Mucosa of descending colon (tissue), 3 donors: ENCODE results near the gene NUMB. TPM values are rescaled to one million over a fixed set of nuclear protein-coding genes. Genes with fewer than 3 reads are reported as not detected.
"Not testable (repeated sequence)": the region's sequence is repeated elsewhere in the genome, so short reads cannot be mapped to it uniquely, and the experiment has no call there.

Source experiments
- ATAC-seq: fragments of 200-7000 bp; cut with Tn5 transposase; one replicate; pipeline ENCODE4 v1.9.1; 2020; ENCODE audit warnings: mild to moderate bottlenecking, moderate library complexity
- DNase-seq, 3 donors: peaks; one replicate each; pipeline ENCODE4 v3.0.0-alpha.2; 2020
- H3K36me3 ChIP-seq: fragments of 200-600 bp; one replicate; pipeline ENCODE4 v1.8.0; 2021; ENCODE audit warnings: low read depth, mild to moderate bottlenecking
- H3K4me1 ChIP-seq: fragments of 200-600 bp; one replicate; pipeline ENCODE4 v1.8.0; 2021; ENCODE audit warnings: low read depth, mild to moderate bottlenecking
- H3K4me3 ChIP-seq: fragments of 200-600 bp; one replicate; pipeline ENCODE4 v1.8.0; 2021; ENCODE audit warnings: mild to moderate bottlenecking
- H3K9me3 ChIP-seq: fragments of 200-600 bp; one replicate; pipeline ENCODE4 v1.8.0; 2021; ENCODE audit warnings: mild to moderate bottlenecking
- intact Hi-C, 2 donors: fragments of 100-400 bp; cut with DNase I in 1 of 2; cut with micrococcal nuclease in 1 of 2; formaldehyde crosslinking; loops; one replicate each; pipeline versions ENCODE4 v1.11.0 to v1.11.1; 2022; cut with DNase I, micrococcal nuclease
- total RNA-seq, 3 donors: library from RNA; stranded (reverse); fragmentation: NEBNext Ultra II Directional in 2 of 3; extraction: Animal tissue kit (Norgen Biotek cat#: 25700) in 2 of 3; gene quantifications; one replicate each; pipeline versions ENCODE4 v1.2.1 to v1.2.4, GENCODE V29; 2021 to 2023
- TF ChIP-seq, protein P1 (sequence below): fragments of 200-600 bp; IDR thresholded peaks from one replicate; pipeline ENCODE4 v1.8.0; 2022; ENCODE audit warnings: antibody characterized with exemption, mild to moderate bottlenecking
- donor health status: DM: no; HTN: no; CAD: no; lungs with moderate emphysema.
- donor health status: DM: no; HTN: no; CAD: no.
- donor health status: DM: no; HTN: yes; CAD: no.

The NUMB gene
- total RNA-seq, 3 donors from 2014 or later: 98.5 to 115 (median 112) TPM

GRCh38 chr14:73368616-73369015 lies 89.7 kb downstream of the NUMB start:
- Histone ChIP-seq H3K4me1 (no peaks in the 10 kb centered on the region), H3K4me3 (no peak overlapping the region), H3K36me3 (no peaks in the 10 kb centered on the region), H3K9me3 (no peaks in the 10 kb centered on the region)
- ATAC-seq (no peak), DNase-seq (no peak)
- intact Hi-C loops: no loop called here
- TF ChIP-seq, protein P1, sequence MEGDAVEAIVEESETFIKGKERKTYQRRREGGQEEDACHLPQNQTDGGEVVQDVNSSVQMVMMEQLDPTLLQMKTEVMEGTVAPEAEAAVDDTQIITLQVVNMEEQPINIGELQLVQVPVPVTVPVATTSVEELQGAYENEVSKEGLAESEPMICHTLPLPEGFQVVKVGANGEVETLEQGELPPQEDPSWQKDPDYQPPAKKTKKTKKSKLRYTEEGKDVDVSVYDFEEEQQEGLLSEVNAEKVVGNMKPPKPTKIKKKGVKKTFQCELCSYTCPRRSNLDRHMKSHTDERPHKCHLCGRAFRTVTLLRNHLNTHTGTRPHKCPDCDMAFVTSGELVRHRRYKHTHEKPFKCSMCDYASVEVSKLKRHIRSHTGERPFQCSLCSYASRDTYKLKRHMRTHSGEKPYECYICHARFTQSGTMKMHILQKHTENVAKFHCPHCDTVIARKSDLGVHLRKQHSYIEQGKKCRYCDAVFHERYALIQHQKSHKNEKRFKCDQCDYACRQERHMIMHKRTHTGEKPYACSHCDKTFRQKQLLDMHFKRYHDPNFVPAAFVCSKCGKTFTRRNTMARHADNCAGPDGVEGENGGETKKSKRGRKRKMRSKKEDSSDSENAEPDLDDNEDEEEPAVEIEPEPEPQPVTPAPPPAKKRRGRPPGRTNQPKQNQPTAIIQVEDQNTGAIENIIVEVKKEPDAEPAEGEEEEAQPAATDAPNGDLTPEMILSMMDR: no peak

DNA sequence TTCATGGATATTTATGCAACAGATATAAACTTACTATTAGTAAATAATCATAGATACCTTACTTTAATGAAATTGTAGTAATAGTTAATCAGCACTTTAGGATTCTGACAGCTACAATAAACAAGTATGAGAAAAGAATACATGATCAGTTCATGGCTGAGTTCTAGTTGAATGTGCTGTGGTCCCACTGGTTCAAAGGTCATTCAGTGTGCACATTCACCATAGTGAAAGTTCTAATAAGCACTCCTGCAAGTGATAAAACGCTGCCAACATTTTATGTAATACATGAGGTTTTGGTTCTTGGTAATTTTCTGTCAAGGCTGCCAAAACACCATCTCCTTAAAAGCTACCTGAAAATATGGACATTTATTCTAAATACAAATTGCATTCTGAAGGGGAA lies 92.6 kb downstream of the NUMB start:
- Histone ChIP-seq H3K4me3 (no peak overlapping the region), H3K9me3 (no peaks in the 10 kb centered on the region), H3K4me1 (no peaks in the 10 kb centered on the region), H3K36me3 (no peaks in the 10 kb centered on the region)
- intact Hi-C loops: no loop called here
- DNase-seq (no peak), ATAC-seq (no peak)
- TF ChIP-seq, protein P1: no peak

DNA sequence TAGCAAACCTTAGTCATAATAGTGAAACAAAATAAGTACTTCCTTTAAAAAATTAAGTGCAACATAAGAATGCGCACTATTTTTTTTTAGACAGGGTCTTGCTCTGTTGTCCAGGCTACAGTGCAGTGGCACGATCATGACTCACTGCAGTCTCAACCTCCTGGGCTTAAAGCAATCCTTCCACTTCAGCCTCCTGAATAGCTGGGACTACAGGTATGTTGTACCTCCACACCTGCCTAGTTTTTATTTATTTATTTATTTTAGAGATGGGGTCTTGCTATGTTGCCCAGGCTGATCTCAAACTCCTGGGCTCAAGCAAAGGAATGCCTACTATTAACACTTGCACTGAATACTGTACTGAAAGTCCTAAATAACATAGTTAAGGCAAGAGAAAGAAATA lies 93.8 kb downstream of the NUMB start:
- H3K4me3 ChIP-seq: no peak overlapping the region
- H3K36me3 ChIP-seq: no peaks in the 10 kb centered on the region
- intact Hi-C loops: no loop called here
- TF ChIP-seq, protein P1: no peak
- no peak for ATAC-seq
- no peaks in the 10 kb centered on the region for H3K9me3 ChIP-seq
- no peak for DNase-seq
- H3K4me1 ChIP-seq: no peaks in the 10 kb centered on the region

DNA sequence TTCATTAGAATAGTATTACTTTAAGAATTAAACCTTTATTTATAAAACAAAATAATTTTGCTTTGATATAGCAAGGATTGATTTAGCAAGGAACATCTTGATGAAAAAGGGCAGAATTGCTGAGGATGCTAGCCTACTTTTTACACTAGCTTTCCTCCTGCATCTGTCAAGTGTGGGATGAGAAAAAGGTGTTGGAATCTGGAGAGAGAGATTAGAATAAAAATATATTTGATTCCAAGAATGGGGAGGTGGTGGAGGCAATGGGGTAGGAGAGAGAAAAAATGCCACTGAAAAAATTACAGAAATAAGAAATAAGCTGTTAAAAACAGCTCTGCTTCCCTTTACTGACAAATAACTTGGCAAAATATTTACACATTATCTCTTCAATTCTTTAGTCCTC lies 98.9 kb downstream of the NUMB start:
- Histone ChIP-seq H3K9me3 (no peaks in the 10 kb centered on the region), H3K36me3 (peaks cover 3% of the 10 kb centered on the region), H3K4me1 (no peaks in the 10 kb centered on the region), H3K4me3 (no peak overlapping the region)
- DNase-seq (no peak), ATAC-seq (no peak)
- intact Hi-C loops: no loop called here
- TF ChIP-seq, protein P1: no peak

- Histone ChIP-seq H3K36me3 (peaks cover 3% of the 10 kb centered on the region), H3K4me1 (no peaks in the 10 kb centered on the region), H3K9me3 (no peaks in the 10 kb centered on the region), H3K4me3 (no peak overlapping the region)
- ATAC-seq (peak; percentile 30), DNase-seq (no peak)
- TF ChIP-seq, protein P1: no peak
- intact Hi-C loops: no loop called here
These were observed 100.2 kb downstream of the NUMB start for GRCh38 chr14:73358187-73358586.

DNA sequence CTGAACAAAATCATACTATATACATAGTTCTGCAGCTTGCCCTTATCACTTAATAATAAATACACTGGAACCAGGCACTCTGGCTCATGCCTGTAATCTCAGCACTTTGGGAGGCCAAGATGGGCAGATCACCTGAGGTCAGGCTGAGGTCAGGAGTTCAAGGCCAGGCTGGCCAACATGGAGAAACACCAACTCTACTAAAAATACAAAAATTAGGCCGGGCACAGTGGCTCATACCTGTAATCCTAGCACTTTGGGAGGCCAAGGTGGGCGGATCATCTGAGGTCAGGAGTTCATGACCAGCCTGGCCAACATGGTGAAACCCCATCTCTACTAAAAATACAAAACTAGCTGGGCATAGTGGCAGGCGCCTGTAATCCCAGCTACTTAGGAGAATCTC lies 109.3 kb downstream of the NUMB start:
- H3K9me3 ChIP-seq, ATAC-seq, H3K4me1 ChIP-seq, H3K4me3 ChIP-seq, H3K36me3 ChIP-seq, DNase-seq, intact Hi-C loops: not testable (repeated sequence)
